ENCODE measurements around the gene MACROD2.

- TF ChIP-seq CTCF (IDR thresholded peaks at IDR 0.05) = no peak
- TF ChIP-seq POLR2A (IDR thresholded peaks at IDR 0.05) = no peak
These were observed 201.8 kb downstream of the MACROD2 start for GRCh38 chr20:14197097-14197496.

Measured in body of pancreas (tissue), 4 donors.